Measurements from ENCODE around the gene FGFR2.

The FGFR2 gene

DNA sequence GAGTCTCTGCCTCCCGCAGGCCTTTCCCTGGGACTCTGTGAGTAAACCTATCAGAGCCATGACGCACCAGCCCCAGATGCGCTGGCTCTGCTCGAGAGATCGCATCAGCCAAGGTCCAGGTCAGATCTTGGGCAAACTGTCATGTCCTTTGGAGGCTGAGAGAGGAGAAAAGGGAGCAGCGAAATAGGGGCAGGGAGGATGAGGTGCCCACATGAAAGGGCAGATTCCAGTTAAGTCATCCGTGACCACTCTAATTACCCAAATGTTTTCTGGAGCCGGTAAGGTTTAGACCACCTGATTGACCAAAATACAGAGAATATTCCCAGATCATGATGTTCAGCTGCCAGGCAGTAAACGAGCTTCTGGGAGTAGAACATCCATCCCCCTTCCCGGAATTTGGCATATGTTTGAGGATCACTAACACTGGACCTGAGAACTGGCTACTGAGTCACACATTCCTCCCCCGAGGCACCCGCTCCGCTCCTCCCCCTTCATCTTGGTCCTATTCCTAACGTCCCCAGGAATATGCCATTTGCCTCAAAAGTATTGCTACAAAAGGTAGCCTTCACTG lies 88.0 kb downstream of the FGFR2 start:
- TF ChIP-seq, protein P1, sequence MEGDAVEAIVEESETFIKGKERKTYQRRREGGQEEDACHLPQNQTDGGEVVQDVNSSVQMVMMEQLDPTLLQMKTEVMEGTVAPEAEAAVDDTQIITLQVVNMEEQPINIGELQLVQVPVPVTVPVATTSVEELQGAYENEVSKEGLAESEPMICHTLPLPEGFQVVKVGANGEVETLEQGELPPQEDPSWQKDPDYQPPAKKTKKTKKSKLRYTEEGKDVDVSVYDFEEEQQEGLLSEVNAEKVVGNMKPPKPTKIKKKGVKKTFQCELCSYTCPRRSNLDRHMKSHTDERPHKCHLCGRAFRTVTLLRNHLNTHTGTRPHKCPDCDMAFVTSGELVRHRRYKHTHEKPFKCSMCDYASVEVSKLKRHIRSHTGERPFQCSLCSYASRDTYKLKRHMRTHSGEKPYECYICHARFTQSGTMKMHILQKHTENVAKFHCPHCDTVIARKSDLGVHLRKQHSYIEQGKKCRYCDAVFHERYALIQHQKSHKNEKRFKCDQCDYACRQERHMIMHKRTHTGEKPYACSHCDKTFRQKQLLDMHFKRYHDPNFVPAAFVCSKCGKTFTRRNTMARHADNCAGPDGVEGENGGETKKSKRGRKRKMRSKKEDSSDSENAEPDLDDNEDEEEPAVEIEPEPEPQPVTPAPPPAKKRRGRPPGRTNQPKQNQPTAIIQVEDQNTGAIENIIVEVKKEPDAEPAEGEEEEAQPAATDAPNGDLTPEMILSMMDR (IDR thresholded peaks at IDR 0.05; ENCODE audit: low read depth, low read length, missing control alignments), result no peak
- H3K4me3 ChIP-seq (ENCODE audit: low read depth, low read length), result no peak overlapping the region
- DNase-seq (ENCODE audit: low read depth), result no peak

DNA sequence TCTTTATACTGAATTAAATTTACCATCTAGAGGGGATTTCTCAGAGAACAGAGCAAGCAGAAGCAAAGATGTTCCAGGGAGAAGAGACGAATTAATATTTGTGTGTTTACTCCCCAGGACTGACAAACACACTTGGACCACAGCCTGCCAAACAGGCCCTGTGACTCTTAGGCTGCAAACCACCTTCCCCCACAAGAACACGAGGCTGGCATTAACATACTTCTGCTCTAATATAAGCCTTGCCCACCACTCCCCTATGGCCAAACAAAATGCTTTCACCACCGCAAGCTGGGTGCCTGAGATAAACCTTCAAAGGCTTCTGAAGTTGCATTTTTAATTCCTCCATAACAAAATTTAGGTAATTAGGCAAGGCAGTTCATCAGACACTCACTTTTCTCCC lies 88.4 kb downstream of the FGFR2 start:
- H3K4me3 ChIP-seq (ENCODE audit: low read depth, low read length), result no peak overlapping the region
- TF ChIP-seq, protein P1 (IDR thresholded peaks at IDR 0.05; ENCODE audit: low read depth, low read length, missing control alignments), result no peak
- DNase-seq (ENCODE audit: low read depth), result no peak

DNA sequence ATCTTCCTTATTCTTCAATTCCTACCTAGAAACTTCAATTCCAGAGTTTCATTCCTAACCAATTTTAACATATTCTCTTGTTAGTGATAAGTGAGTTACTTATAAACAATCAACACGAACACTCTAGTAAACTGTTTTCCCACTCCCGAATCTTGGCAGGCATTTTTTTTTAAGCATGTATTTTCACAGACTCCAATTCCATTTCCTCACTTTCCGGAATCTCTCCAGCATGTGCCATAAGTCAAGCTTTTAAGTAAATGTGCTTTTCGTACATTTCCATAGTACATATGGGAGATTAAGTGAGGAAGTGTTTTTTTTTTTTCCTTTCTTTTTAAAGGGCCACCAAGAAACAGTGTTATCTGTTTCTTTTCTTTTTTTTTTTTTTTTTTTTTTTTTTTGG lies 89.1 kb downstream of the FGFR2 start:
- no peak overlapping the region for H3K4me3 ChIP-seq (ENCODE audit: low read depth, low read length)
- no peak for DNase-seq (ENCODE audit: low read depth)
- TF ChIP-seq, protein P1 (IDR thresholded peaks at IDR 0.05; ENCODE audit: low read depth, low read length, missing control alignments), result no peak

DNA sequence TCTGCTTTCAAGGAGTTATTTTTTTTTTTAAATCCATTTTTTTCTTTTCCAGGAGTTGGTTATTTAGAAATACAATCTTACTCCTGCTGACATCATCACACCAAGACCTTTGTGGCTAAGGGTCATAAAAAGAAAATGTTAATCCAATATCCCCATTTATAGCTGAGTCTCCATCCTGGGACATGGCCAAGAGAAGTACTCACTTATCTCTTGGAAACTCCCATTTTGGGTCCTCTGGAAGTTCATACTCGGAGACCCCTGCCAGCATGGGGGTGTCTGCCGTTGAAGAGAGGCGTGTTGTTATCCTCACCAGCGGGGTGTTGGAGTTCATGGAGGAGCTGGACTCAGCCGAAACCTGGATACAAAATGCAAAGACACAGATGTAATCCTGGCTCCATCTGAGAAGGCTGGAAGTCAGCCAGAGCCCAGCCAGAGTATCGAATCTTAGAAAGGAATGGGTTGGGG lies 94.6 kb downstream of the FGFR2 start:
- TF ChIP-seq, protein P1 (IDR thresholded peaks at IDR 0.05; ENCODE audit: low read depth, low read length, missing control alignments), result no peak
- no peak overlapping the region for H3K4me3 ChIP-seq (ENCODE audit: low read depth, low read length)
- no peak for DNase-seq (ENCODE audit: low read depth)

DNA sequence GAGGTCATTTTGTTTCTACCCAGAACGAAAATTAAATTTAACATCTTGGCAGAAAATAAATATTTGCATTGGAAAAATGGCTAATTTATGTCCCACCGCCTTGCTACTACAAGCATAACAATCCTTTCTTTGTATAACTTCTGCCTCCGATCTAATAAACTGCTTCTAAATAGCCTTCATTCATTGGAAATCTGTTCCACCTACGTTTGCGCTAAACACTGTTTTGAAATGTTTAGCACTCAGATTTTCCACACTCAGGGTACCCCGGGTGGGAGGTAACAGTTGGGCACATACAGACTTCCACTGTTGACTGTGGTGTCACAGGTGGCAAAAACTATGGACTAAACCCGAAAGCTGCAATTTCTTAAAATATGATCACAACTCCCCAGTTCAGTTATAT lies 96.4 kb downstream of the FGFR2 start:
- DNase-seq (ENCODE audit: low read depth), result no peak
- H3K4me3 ChIP-seq (ENCODE audit: low read depth, low read length), result no peak overlapping the region
- TF ChIP-seq, protein P1 (IDR thresholded peaks at IDR 0.05; ENCODE audit: low read depth, low read length, missing control alignments), result no peak

DNA sequence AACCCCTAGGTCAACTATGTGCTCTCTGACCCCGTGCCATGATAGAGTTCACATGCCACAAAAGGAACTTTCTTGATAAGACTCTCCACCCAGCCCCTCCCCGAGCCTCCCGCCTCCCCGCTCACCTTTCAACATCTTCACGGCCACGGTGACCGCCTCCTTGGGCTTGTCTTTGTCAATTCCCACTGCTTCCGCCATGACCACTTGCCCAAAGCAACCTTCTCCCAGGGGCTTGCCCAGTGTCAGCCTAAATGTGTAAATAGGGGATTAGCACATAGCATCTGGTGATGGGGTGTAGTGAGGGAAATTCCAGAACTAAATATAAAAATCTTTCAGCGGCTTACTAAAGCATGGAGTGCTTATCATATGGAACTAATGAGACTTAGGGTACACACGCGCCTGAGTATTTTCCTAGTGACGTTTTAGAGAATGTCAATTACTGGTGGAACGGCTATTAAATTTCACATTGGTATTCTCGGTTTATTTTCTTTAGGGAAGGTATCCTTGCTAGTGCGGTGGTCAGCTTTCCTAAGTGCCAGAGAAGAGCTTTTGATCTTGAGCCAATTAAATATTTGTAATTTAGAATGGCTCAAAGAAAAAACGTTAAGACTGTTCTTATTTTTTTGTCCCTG lies 97.4 kb downstream of the FGFR2 start:
- TF ChIP-seq, protein P1 (IDR thresholded peaks at IDR 0.05; ENCODE audit: low read depth, low read length, missing control alignments), result no peak
- no peak for DNase-seq (ENCODE audit: low read depth)
- no peak overlapping the region for H3K4me3 ChIP-seq (ENCODE audit: low read depth, low read length)

Data from GM12864 (cell line).